NCI-H2196 treated with DMSO at 0.1 percent for 48 hours (cell line): ENCODE data around the gene SEPTIN5.

ENCODE experiments used
- DNase-seq: peaks from one replicate; lab custom pipeline; 2025; ENCODE audit not compliant: unreplicated experiment; lab: John Stamatoyannopoulos, UW

Gene SEPTIN5

GRCh38 chr22:19732403-19733113 lies 18.3 kb downstream of the SEPTIN5 start:
- DNase-seq, result no peak

- no peak for DNase-seq
Measured at GRCh38 chr22:19733755-19734154, 19.5 kb downstream of the SEPTIN5 start.

- DNase-seq, result no peak
Measured at GRCh38 chr22:19734163-19734562, 19.9 kb downstream of the SEPTIN5 start.

GRCh38 chr22:19734837-19735382 lies 20.6 kb downstream of the SEPTIN5 start:
- DNase-seq, result no peak

- DNase-seq, result no peak
Measured at GRCh38 chr22:19735665-19736510, 21.6 kb downstream of the SEPTIN5 start.

- DNase-seq, result no peak
Measured at GRCh38 chr22:19737846-19738663, 23.8 kb downstream of the SEPTIN5 start.

GRCh38 chr22:19738664-19739447 lies 24.6 kb downstream of the SEPTIN5 start:
- DNase-seq, result no peak

- DNase-seq, result no peak
Measured at GRCh38 chr22:19739448-19739895, 25.2 kb downstream of the SEPTIN5 start.

GRCh38 chr22:19739911-19740449 lies 25.7 kb downstream of the SEPTIN5 start:
- DNase-seq, result no peak

GRCh38 chr22:19740586-19740985 lies 26.3 kb downstream of the SEPTIN5 start:
- DNase-seq, result no peak

- no peak for DNase-seq
Measured at GRCh38 chr22:19741053-19741452, 26.8 kb downstream of the SEPTIN5 start.

- no peak for DNase-seq
Measured at GRCh38 chr22:19742160-19743066, 28.1 kb downstream of the SEPTIN5 start.

GRCh38 chr22:19743081-19743480 lies 28.8 kb downstream of the SEPTIN5 start:
- DNase-seq, result no peak

GRCh38 chr22:19743651-19744050 lies 29.3 kb downstream of the SEPTIN5 start:
- no peak for DNase-seq

GRCh38 chr22:19744350-19745006 lies 30.2 kb downstream of the SEPTIN5 start:
- DNase-seq, result no peak

GRCh38 chr22:19745155-19746101 lies 31.1 kb downstream of the SEPTIN5 start:
- no peak for DNase-seq

- DNase-seq, result no peak
Measured at GRCh38 chr22:19746726-19747125, 32.4 kb downstream of the SEPTIN5 start.
